Activated T-cell treated with anti-CD3 and anti-CD28 coated beads, Interleukin-2, amount 50 U/mL, for 1 hour (primary cell): Measurements from ENCODE around the gene ING4.
A peak's percentile ranks its signal among the peaks of the same experiment; 100 is the strongest.

Experiments used
- DNase-seq: peaks from one replicate; pipeline ENCODE4 v3.0.0-alpha.2; 2020

Gene ING4

DNA sequence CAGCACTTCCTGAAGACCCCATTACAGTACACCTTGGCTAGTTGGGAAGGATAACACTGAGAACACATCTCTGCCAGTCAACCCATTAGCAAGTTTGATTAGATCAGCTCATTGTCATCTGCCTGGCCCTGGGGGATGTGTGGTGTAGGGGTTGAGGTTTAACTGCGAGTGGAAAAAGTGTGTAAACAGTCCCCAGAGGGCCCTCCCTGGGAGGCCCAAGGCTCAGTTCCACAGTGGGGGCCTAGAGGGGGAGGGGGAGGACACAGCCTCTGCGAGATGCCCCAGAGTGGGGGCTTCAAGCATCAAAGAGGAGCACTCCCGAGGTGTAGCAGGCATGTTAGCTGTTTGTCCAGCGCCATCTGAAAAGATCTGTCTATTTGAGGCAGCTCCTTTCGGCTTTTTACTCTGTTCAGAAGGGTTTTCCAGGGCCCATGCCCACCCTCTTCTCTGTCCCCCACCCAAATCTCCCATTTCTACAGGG lies 27.5 kb downstream of the ING4 start:
- DNase-seq = peak; percentile 54

DNA sequence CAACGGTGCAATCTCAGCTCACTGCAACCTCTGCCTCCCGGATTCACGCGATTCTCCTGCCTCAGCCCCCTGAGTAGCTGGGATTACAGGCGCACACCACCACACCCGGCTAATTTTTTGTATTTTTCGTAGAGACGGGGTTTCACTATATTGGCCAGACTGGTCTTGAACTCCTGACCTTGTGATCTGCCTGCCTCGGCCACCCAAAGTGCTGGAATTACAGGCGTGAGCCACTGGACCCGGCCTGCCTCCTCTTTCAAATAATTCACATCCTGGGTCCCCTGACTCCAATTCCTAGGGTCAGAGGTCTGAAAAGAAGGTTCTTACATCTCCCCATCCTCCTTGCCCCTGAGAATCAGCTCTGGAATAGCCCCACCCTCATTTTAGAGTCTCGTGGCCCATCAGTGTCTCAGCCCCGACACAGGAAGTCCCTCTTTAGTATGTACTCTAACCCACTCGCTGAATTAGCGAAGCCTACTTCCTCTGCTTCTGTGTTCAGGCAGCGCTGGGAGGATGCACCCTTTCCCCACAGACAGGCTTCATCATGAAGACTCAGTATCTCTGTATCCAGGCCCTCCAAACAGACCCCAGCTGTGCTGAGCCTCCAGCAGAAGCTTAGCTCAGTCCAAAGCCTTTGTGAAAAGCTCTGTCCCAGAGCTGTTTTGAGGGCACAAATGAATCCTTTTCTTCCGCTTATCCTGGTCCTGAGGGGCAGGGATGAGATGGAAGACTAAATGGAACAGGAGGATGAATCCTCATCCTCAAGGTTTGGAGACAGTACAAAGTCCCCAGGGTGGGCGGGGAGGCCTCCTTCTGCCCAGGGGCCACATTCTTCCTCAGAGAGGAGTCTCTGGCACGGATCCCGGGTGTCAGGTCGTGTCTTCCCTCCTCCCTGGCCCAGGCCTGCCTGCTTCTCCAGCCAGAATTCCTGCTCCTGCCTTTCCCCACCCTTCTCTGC lies 30.6 kb downstream of the ING4 start:
- DNase-seq = peak; percentile 56

DNA sequence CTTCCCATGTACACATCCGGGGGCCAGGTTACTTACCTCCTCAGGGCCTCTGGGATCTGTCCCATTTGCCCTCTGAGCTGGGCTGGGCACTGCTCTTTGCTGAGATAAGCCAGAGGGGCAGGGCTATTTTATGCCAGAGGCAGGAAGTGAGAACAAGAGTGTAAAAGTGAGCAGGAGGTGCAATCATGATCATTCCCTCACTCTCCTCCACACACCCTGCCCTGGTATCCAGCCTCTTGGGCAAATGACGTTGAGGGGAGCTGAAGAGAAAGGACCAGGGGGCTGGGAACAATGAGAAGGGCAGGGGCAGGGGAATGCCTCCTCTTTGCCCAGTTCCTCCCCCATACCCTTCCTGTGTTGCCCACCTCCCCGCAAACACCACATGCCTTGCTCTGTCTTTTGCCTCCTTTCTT lies 31.4 kb downstream of the ING4 start:
- no peak for DNase-seq

- DNase-seq = no peak
Measured at GRCh38 chr12:6630736-6631135, 32.2 kb downstream of the ING4 start.

DNA sequence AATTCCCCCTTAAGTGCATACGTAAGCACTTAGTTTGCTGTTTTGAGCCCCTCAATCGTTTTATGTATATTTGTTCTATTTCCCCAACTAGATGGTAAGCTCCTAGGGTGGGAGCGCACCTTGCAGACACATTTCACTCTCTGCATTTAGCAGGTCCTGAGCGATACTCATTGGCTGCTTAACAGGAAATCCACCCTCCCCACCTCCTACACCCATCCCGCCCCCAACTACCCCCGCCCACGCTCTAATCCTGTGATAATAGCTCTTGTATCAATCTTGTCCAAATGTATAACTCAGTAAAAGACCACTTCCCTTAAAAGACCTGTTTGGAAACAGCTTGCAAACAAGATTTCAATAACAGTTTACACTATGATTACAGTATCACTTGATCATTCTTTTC lies 35.3 kb downstream of the ING4 start:
- DNase-seq = no peak

DNA sequence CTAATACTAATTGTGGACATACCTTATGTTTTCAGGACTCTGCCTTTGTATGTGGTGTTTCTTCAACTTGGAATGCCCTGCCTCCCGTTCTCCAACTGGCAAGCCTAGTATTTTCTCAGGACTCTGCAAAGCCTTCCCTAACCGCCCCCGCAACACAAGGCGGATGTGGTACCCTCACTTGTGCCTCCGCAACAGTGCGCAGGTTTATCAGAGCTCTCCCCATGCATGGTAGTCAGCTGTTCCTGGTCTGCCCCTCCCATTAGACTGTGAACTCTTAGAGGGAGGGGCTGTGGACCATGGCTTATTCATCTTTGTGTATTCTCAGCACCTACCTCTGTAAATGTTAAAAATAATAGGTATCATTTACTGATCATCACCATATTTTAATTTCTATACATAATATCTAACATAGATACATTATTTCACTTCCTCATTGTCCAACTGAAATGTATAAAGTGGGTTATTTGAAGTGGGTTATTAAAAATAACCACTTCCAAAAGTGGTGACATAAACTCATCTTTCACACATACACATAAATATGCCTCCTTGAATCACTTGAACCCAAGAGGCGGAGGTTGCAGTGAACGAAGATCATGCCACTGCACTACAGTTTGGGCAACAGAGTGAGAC lies 36.1 kb downstream of the ING4 start:
- no peak for DNase-seq

GRCh38 chr12:6620885-6621274 lies 42.0 kb downstream of the ING4 start:
- DNase-seq = no peak

GRCh38 chr12:6620137-6620884 lies 42.6 kb downstream of the ING4 start:
- DNase-seq = peak; percentile 67

DNA sequence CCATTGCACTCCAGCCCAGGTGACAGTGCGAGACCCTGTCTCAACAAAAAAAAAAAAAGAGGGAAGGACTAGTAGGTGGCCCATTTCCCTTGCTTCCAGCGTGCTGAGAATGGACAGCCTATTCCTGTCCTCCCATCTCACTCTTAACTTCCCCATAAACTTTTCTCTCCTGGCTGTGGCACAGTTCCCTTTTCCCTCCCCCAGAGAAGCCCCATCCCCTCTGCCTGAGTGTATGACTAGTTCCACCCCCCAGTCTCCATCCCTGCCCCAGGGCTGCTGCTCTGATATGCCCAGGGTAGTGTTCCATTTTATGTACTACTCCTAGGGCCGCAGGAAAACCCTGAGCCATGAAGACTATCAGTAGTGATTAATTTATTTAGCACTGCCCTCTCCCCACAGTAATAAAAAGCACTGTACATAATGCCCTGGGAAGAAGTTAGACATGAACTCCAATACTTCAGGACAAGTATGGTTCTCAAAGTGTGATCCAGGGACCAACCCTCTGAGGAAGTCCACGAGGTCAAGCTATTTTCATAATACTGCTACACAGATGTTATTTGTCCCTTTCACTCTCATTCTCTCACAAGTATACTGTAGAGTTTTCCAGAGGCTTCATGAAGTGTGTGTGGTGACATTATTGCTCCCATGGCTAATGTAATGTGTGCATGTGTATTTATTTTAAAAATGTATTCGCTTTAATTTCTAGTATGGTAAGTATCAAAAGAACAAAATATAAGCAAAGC lies 44.3 kb downstream of the ING4 start:
- DNase-seq = no peak

GRCh38 chr12:6615802-6616201 lies 47.1 kb downstream of the ING4 start:
- no peak for DNase-seq

- no peak for DNase-seq
Measured at GRCh38 chr12:6614513-6615172, 48.3 kb downstream of the ING4 start.

DNA sequence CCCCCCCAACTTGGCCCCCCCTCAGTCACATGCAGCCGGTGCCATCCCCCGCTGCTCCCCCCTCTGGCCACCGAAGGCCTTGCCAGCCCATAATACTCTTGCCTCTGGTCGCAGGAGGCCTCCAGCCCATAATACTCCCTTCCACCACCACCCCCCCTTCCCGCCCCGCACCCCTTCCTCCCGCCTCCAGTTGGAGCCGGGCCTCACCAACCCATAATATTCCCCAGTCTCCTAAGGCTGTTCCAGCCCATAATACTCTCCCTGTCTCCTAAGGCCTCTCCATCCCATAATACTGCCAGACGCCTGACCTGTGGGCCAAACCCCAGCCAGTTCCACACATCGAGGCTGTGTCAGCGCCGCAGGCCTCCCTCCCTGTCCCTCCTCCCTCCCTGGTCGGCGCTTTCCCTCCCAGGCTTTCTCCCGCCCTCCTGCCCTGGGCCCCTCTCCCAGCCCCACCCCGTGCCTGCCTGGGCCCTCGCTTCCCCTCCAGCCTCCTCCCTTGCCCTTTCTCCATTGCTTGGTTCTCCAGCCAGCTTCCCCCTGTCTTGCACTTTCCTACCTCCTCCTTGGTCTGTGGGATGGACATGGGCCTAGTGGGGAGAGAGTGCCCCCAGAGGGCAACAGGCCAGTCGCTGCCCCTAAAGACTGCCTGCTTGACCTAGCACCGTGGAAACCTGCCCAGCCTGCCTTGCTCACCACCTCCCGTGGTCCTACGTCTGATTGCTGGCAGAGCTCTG lies 49.0 kb downstream of the ING4 start:
- DNase-seq = peak; percentile 46

DNA sequence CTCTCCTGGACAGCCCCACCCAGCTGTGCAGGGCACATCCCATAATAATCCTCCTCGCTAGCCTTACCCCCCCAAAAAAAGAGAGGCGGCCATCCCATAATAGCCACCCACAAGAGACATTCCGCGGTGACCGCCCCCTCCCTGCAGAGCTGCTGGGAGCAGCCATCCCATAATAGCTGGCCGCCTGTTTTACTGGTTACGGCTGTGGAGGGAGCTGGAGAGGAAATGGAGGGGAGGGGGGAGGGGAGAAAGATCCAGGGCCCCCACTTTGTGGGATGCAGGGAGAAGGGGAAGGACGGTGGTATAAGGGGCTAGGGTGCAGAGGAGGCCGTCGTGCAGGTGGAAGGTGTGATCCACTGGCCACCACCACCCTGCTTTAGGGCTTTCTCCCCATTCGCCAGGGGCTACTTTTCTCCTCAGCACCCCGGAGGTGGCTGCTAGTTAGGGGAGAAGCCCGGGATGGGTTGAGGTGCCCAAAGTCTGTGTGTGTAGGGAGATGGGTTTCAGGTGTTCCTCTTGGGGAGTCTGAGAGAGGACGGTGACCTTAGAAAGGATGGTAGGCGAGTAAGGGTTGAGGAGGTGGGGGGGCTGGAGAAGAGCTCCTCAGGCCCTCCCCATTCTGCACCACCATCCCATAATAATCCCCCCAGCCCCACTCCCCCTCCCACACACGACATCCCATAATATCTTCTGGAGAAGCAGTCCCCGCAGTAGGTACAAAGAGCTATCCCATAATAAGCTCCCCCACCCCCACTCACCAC lies 49.7 kb downstream of the ING4 start:
- DNase-seq = no peak

DNA sequence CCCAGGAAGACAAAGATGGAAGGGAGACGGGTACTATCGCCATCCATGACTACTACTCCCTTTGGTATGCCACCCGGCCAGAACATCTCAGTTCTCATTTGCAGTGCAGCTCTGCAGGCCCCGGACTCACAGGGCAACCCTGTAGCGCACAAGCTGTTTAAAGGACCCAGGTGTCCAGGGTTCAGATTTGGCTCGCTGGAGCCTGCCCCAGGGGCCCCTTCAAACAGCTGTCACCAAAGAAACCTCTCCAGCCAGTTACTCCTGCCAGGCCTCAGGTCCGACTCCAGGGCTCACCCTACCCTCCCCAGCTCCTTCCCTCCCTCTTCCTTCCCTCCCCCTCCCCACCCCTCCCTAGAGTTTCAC lies 50.3 kb downstream of the ING4 start:
- no peak for DNase-seq

DNA sequence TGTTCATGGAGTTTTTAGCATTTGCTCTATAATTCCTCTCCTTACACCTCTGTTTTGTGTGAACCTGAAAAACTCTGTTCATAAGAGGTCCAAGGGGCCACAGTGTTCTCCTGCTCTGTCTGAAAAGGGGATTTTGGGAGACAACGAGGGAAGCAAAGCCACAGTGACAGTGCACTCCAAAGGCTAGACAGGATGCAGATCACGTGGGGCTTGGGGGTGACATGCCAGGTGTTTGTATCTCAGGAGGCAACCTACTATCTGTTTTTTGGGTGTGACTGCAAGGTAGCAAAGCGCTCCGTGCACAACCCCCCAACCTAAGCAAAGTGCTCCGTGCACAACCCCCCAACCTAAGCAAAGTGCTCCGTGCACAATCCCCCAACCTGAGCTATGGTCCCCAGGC lies 50.7 kb downstream of the ING4 start:
- no peak for DNase-seq

DNA sequence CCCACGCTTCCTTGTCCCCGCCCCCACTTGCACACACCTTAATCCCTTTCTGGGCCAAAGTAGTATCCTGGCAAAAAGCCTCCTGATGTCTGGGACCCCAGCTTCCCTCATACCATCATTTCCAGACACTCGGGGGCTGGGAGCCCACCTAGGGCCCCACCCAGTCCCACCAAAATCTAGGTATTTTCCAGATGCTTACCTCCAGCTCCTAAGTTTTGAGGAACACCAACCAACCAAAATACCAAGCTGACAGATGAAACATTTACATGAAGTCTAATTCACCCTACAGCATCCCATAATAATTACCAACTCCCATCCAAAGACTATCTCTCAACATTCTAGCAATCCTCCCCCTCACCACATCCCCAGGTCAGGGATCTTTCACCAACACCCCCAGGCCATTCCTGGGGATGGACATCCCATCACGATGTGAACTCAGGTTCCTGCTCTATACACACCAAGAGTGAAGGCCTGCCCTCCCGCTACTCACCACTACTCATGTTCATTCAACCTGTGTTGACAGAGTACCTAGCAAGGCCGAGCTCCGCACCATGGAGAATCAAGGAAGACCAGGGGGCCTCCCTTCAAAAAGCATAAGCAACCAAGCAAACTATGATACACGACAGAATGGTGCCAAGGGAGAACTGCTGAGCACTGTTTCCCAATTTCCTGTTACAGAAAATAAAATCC lies 54.2 kb downstream of the ING4 start:
- DNase-seq = peak; percentile 63

GRCh38 chr12:6607751-6608591 lies 54.9 kb downstream of the ING4 start:
- DNase-seq = peak; percentile 52

GRCh38 chr12:6606331-6607131 lies 56.4 kb downstream of the ING4 start:
- DNase-seq = peak; percentile 70
